Hepatocyte (in vitro differentiated cells): ENCODE measurements around the gene CFAP73.

ENCODE experiments used
- EZH2phosphoT487 ChIP-seq: fragments of 200-600 bp; sonication (generic); IDR thresholded peaks from one replicate; pipeline ENCODE4 v1.6.1; 2018; ENCODE audit warnings: antibody characterized with exemption, mild to moderate bottlenecking, low read depth, moderate library complexity; ENCODE audit not compliant: unreplicated experiment, severe bottlenecking
- TF ChIP-seq, protein P1 (sequence below): fragments of 200-600 bp; sonication (generic); IDR thresholded peaks from 2 replicates; pipeline ENCODE4 v1.5.1; 2016; ENCODE audit warnings: antibody characterized with exemption, mild to moderate bottlenecking; ENCODE audit not compliant: poor library complexity

- TF ChIP-seq, protein P1, sequence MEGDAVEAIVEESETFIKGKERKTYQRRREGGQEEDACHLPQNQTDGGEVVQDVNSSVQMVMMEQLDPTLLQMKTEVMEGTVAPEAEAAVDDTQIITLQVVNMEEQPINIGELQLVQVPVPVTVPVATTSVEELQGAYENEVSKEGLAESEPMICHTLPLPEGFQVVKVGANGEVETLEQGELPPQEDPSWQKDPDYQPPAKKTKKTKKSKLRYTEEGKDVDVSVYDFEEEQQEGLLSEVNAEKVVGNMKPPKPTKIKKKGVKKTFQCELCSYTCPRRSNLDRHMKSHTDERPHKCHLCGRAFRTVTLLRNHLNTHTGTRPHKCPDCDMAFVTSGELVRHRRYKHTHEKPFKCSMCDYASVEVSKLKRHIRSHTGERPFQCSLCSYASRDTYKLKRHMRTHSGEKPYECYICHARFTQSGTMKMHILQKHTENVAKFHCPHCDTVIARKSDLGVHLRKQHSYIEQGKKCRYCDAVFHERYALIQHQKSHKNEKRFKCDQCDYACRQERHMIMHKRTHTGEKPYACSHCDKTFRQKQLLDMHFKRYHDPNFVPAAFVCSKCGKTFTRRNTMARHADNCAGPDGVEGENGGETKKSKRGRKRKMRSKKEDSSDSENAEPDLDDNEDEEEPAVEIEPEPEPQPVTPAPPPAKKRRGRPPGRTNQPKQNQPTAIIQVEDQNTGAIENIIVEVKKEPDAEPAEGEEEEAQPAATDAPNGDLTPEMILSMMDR: no peak
- TF ChIP-seq EZH2phosphoT487: no peak
Measured at GRCh38 chr12:113170457-113170856, 20.9 kb downstream of the CFAP73 start.
